Measurements from ENCODE around the gene SERTAD2. TPM values are rescaled to one million over a fixed set of nuclear protein-coding genes. Genes with fewer than 3 reads are reported as not detected.

SERTAD2 gene
- total RNA-seq, 2 experiments from 2014 or later: 24.3 to 53.7 TPM

- CTCF ChIA-PET: interaction anchor here (0.9 to 6.0 kb wide), 17 partner anchors 12 to 221 kb away, joined by 3 to 69 read pairs (median 5); partner anchors contain the start of gene AFTPH
- no peak for ATAC-seq
These were observed 2.1 kb downstream of the SERTAD2 start for GRCh38 chr2:64651590-64651989.

GRCh38 chr2:64650722-64651338, 2.9 kb downstream of the SERTAD2 start:
- no peak overlapping the region for H3K27ac Mint-ChIP-seq
- no peaks in the 10 kb centered on the region for H3K27me3 Mint-ChIP-seq
- H3K9me3 Mint-ChIP-seq (ENCODE audit: low read depth): no peaks in the 10 kb centered on the region
- H3K36me3 Mint-ChIP-seq: no peaks in the 10 kb centered on the region
- DNase-seq (no peak), ATAC-seq (no peak)
- CTCF ChIA-PET: interaction anchor here (0.9 to 6.0 kb wide), 10 partner anchors 12 to 217 kb away, joined by 3 to 69 read pairs (median 6); no protein-coding TSS in a partner anchor
- H3K4me3 Mint-ChIP-seq: no peak overlapping the region
- H3K4me1 Mint-ChIP-seq: peaks cover 66% of the 10 kb centered on the region

More at GRCh38 chr2:64651590-64651989, 2.1 kb downstream of the SERTAD2 start:
- H3K36me3 Mint-ChIP-seq: no peaks in the 10 kb centered on the region
- H3K27ac Mint-ChIP-seq: no peak overlapping the region
- DNase-seq: no peak
- H3K4me3 Mint-ChIP-seq: peak overlapping the region; percentile 83
- H3K4me1 Mint-ChIP-seq: peaks cover 61% of the 10 kb centered on the region
- H3K9me3 Mint-ChIP-seq (ENCODE audit: low read depth): no peaks in the 10 kb centered on the region
- no peaks in the 10 kb centered on the region for H3K27me3 Mint-ChIP-seq

GRCh38 chr2:64650296-64650695, 3.4 kb downstream of the SERTAD2 start:
- ATAC-seq (no peak), DNase-seq (no peak)
- peaks cover 66% of the 10 kb centered on the region for H3K4me1 Mint-ChIP-seq
- H3K4me3 Mint-ChIP-seq: no peak overlapping the region
- H3K9me3 Mint-ChIP-seq (ENCODE audit: low read depth): no peaks in the 10 kb centered on the region
- H3K36me3 Mint-ChIP-seq: no peaks in the 10 kb centered on the region
- no peak overlapping the region for H3K27ac Mint-ChIP-seq
- CTCF ChIA-PET: interaction anchor here (0.9 to 6.0 kb wide), 12 partner anchors 13 to 223 kb away, joined by 3 to 69 read pairs (median 4); no protein-coding TSS in a partner anchor
- no peaks in the 10 kb centered on the region for H3K27me3 Mint-ChIP-seq

- H3K9me3 Mint-ChIP-seq (ENCODE audit: low read depth): no peaks in the 10 kb centered on the region
- CTCF ChIA-PET: interaction anchor here (0.7 to 5.6 kb wide), 14 partner anchors 9 to 319 kb away, joined by 3 to 52 read pairs (median 4); no protein-coding TSS in a partner anchor
- H3K4me1 Mint-ChIP-seq: peaks cover 66% of the 10 kb centered on the region
- H3K4me3 Mint-ChIP-seq: no peak overlapping the region
- no peak for DNase-seq
- no peak for ATAC-seq
- H3K36me3 Mint-ChIP-seq: peaks cover 1% of the 10 kb centered on the region
- peak overlapping the region; percentile 8 for H3K27ac Mint-ChIP-seq
- H3K27me3 Mint-ChIP-seq: no peaks in the 10 kb centered on the region
These were observed 4.1 kb downstream of the SERTAD2 start for GRCh38 chr2:64649626-64650025.

- DNase-seq: no peak
- ATAC-seq: no peak
- H3K4me1 Mint-ChIP-seq: peaks cover 69% of the 10 kb centered on the region
- CTCF ChIA-PET: interaction anchor here (0.6 to 5.6 kb wide), 13 partner anchors 9 to 318 kb away, joined by 3 to 52 read pairs (median 4); no protein-coding TSS in a partner anchor
- H3K36me3 Mint-ChIP-seq: peaks cover 1% of the 10 kb centered on the region
- H3K27me3 Mint-ChIP-seq: no peaks in the 10 kb centered on the region
- H3K4me3 Mint-ChIP-seq: no peak overlapping the region
- no peaks in the 10 kb centered on the region for H3K9me3 Mint-ChIP-seq (ENCODE audit: low read depth)
- H3K27ac Mint-ChIP-seq: no peak overlapping the region
These were observed 4.7 kb downstream of the SERTAD2 start for GRCh38 chr2:64649013-64649484.

- peaks cover 78% of the 10 kb centered on the region for H3K4me1 Mint-ChIP-seq
- peak overlapping the region; percentile 41 for H3K27ac Mint-ChIP-seq
- DNase-seq (peak; percentile 87), ATAC-seq (no peak)
- H3K9me3 Mint-ChIP-seq (ENCODE audit: low read depth): no peaks in the 10 kb centered on the region
- peaks cover 5% of the 10 kb centered on the region for H3K36me3 Mint-ChIP-seq
- H3K27me3 Mint-ChIP-seq: no peaks in the 10 kb centered on the region
- CTCF ChIA-PET: interaction anchor here (0.6 to 5.5 kb wide), 55 partner anchors 8 to 315 kb away, joined by 3 to 54 read pairs (median 5); partner anchors contain the start of genes AFTPH and SERTAD2
- H3K4me3 Mint-ChIP-seq: no peak overlapping the region
These were observed 7.5 kb downstream of the SERTAD2 start for GRCh38 chr2:64646007-64646880.

- peaks cover 78% of the 10 kb centered on the region for H3K4me1 Mint-ChIP-seq
- DNase-seq (peak; percentile 83), ATAC-seq (peak; percentile 84)
- H3K4me3 Mint-ChIP-seq: peak overlapping the region; percentile 85
- no peaks in the 10 kb centered on the region for H3K27me3 Mint-ChIP-seq
- CTCF ChIA-PET: interaction anchor here (0.6 to 5.5 kb wide), 27 partner anchors 9 to 426 kb away, joined by 3 to 54 read pairs (median 5); partner anchors contain the start of genes AFTPH and SERTAD2
- no peaks in the 10 kb centered on the region for H3K9me3 Mint-ChIP-seq (ENCODE audit: low read depth)
- H3K27ac Mint-ChIP-seq: peak overlapping the region; percentile 93
- peaks cover 5% of the 10 kb centered on the region for H3K36me3 Mint-ChIP-seq
These were observed 9.0 kb downstream of the SERTAD2 start for GRCh38 chr2:64644458-64645382.

- Mint-ChIP-seq H3K27me3 (no peaks in the 10 kb centered on the region), H3K36me3 (peaks cover 5% of the 10 kb centered on the region), H3K9me3 (ENCODE audit: low read depth) (no peaks in the 10 kb centered on the region), H3K4me1 (peaks cover 76% of the 10 kb centered on the region), H3K27ac (peak overlapping the region; percentile 93), H3K4me3 (peak overlapping the region; percentile 85)
- CTCF ChIA-PET: interaction anchor here (0.6 to 5.5 kb wide), 17 partner anchors 8 to 229 kb away, joined by 3 to 54 read pairs (median 5); partner anchors contain the start of genes AFTPH and SERTAD2
- DNase-seq: no peak
- no peak for ATAC-seq
These were observed 9.8 kb downstream of the SERTAD2 start for GRCh38 chr2:64643838-64644457.

- no peak overlapping the region for H3K27ac Mint-ChIP-seq
- peaks cover 85% of the 10 kb centered on the region for H3K4me1 Mint-ChIP-seq
- H3K36me3 Mint-ChIP-seq: peaks cover 5% of the 10 kb centered on the region
- ATAC-seq (no peak), DNase-seq (no peak)
- H3K9me3 Mint-ChIP-seq (ENCODE audit: low read depth): no peaks in the 10 kb centered on the region
- CTCF ChIA-PET: interaction anchor here (1.3 to 5.5 kb wide), 3 partner anchors 13 to 226 kb away, joined by 4 to 52 read pairs (median 13); partner anchors contain the start of gene SERTAD2
- no peaks in the 10 kb centered on the region for H3K27me3 Mint-ChIP-seq
- no peak overlapping the region for H3K4me3 Mint-ChIP-seq
These were observed 12.1 kb downstream of the SERTAD2 start for GRCh38 chr2:64641599-64641998.

- no peak for DNase-seq
- no peak for ATAC-seq
- no peak overlapping the region for H3K4me3 Mint-ChIP-seq
- peaks cover 87% of the 10 kb centered on the region for H3K4me1 Mint-ChIP-seq
- no peaks in the 10 kb centered on the region for H3K27me3 Mint-ChIP-seq
- CTCF ChIA-PET: interaction anchor here (1.3 kb wide), 2 partner anchors 9 to 13 kb away, joined by 3 to 5 read pairs; partner anchors contain the start of gene SERTAD2
- no peaks in the 10 kb centered on the region for H3K9me3 Mint-ChIP-seq (ENCODE audit: low read depth)
- no peak overlapping the region for H3K27ac Mint-ChIP-seq
- H3K36me3 Mint-ChIP-seq: peaks cover 17% of the 10 kb centered on the region
These were observed 13.3 kb downstream of the SERTAD2 start for GRCh38 chr2:64640153-64641044.

GRCh38 chr2:64639691-64640090, 14.0 kb downstream of the SERTAD2 start:
- ATAC-seq (no peak), DNase-seq (no peak)
- H3K27me3 Mint-ChIP-seq: no peaks in the 10 kb centered on the region
- CTCF ChIA-PET: interaction anchor here (0.9 to 1.3 kb wide), 3 partner anchors 10 to 192 kb away, joined by 3 to 5 read pairs (median 4); partner anchors contain the start of gene SERTAD2
- no peak overlapping the region for H3K4me3 Mint-ChIP-seq
- H3K4me1 Mint-ChIP-seq: peaks cover 80% of the 10 kb centered on the region
- no peaks in the 10 kb centered on the region for H3K9me3 Mint-ChIP-seq (ENCODE audit: low read depth)
- H3K27ac Mint-ChIP-seq: peak overlapping the region; percentile 20
- H3K36me3 Mint-ChIP-seq: peaks cover 19% of the 10 kb centered on the region
